Medulla oblongata (tissue), 1 donor: ENCODE data around the gene CEP250.
A peak's percentile ranks its signal among the peaks of the same experiment; 100 is the strongest.
"Not testable (repeated sequence)": the region's sequence is repeated elsewhere in the genome, so short reads cannot be mapped to it uniquely, and the experiment has no call there.

ENCODE experiments used
- DNase-seq: peaks from one replicate; pipeline ENCODE4 v3.0.0-alpha.2; 2015; ENCODE audit errors: extremely low spot score

Gene CEP250

GRCh38 chr20:35457539-35457938 is 2.1 kb downstream of the CEP250 start:
- DNase-seq = not testable (repeated sequence)

- no peak for DNase-seq
Observed at GRCh38 chr20:35458388-35458787, 3.0 kb downstream of the CEP250 start.

GRCh38 chr20:35461620-35462019 is 6.2 kb downstream of the CEP250 start:
- no peak for DNase-seq

- DNase-seq = no peak
Observed at GRCh38 chr20:35462351-35462750, 7.0 kb downstream of the CEP250 start.

- DNase-seq = peak; percentile 88
Observed at GRCh38 chr20:35463455-35464300, 8.3 kb downstream of the CEP250 start.

- DNase-seq = no peak
Observed at GRCh38 chr20:35465976-35466375, 10.6 kb downstream of the CEP250 start.

- no peak for DNase-seq
Observed at GRCh38 chr20:35466856-35467255, 11.5 kb downstream of the CEP250 start.

GRCh38 chr20:35467339-35468224 is 12.2 kb downstream of the CEP250 start:
- DNase-seq = no peak

- DNase-seq = no peak
Observed at GRCh38 chr20:35468671-35469334, 13.4 kb downstream of the CEP250 start.

- no peak for DNase-seq
Observed at GRCh38 chr20:35472209-35472608, 16.8 kb downstream of the CEP250 start.

- no peak for DNase-seq
Observed at GRCh38 chr20:35473684-35474083, 18.3 kb downstream of the CEP250 start.

- no peak for DNase-seq
Observed at GRCh38 chr20:35474303-35474871, 19.0 kb downstream of the CEP250 start.

GRCh38 chr20:35476288-35476687 is 20.9 kb downstream of the CEP250 start:
- DNase-seq = no peak

GRCh38 chr20:35478804-35479472 is 23.5 kb downstream of the CEP250 start:
- DNase-seq = no peak

- DNase-seq = no peak
Observed at GRCh38 chr20:35479798-35480197, 24.4 kb downstream of the CEP250 start.

GRCh38 chr20:35487479-35487878 is 32.1 kb downstream of the CEP250 start:
- DNase-seq = no peak

GRCh38 chr20:35489717-35490116 is 34.3 kb downstream of the CEP250 start:
- no peak for DNase-seq

GRCh38 chr20:35490736-35491181 is 35.4 kb downstream of the CEP250 start:
- peak; percentile 36 for DNase-seq

GRCh38 chr20:35491823-35492222 is 36.4 kb downstream of the CEP250 start:
- DNase-seq = no peak

- no peak for DNase-seq
Observed at GRCh38 chr20:35492352-35492751, 37.0 kb downstream of the CEP250 start.

GRCh38 chr20:35496481-35496880 is 41.1 kb downstream of the CEP250 start:
- DNase-seq = peak; percentile 7
